Right forelimb (tissue), 1 donor: Measurements from ENCODE around the gene CYFIP2.
A peak's percentile ranks its signal among the peaks of the same experiment; 100 is the strongest.

Experiments
- DNase-seq: peaks from one replicate; pipeline ENCODE4 v3.0.0-alpha.2; 2018

Gene CYFIP2

GRCh38 chr5:157328277-157328912 is 62.5 kb downstream of the CYFIP2 start:
- DNase-seq: peak; percentile 79

GRCh38 chr5:157331807-157332206 is 65.9 kb downstream of the CYFIP2 start:
- no peak for DNase-seq

- no peak for DNase-seq
Measured at GRCh38 chr5:157335534-157336422, 69.9 kb downstream of the CYFIP2 start.

GRCh38 chr5:157336423-157336744 is 70.5 kb downstream of the CYFIP2 start:
- DNase-seq: no peak

GRCh38 chr5:157339409-157339808 is 73.5 kb downstream of the CYFIP2 start:
- no peak for DNase-seq

GRCh38 chr5:157342822-157343402 is 77.0 kb downstream of the CYFIP2 start:
- DNase-seq: no peak

GRCh38 chr5:157343842-157344790 is 78.2 kb downstream of the CYFIP2 start:
- DNase-seq: no peak

GRCh38 chr5:157345067-157345466 is 79.1 kb downstream of the CYFIP2 start:
- DNase-seq: no peak

- no peak for DNase-seq
Measured at GRCh38 chr5:157345485-157345884, 79.6 kb downstream of the CYFIP2 start.

- DNase-seq: no peak
Measured at GRCh38 chr5:157347301-157348048, 81.6 kb downstream of the CYFIP2 start.

- DNase-seq: no peak
Measured at GRCh38 chr5:157348049-157348400, 82.1 kb downstream of the CYFIP2 start.

- no peak for DNase-seq
Measured at GRCh38 chr5:157350939-157351801, 85.2 kb downstream of the CYFIP2 start.

- DNase-seq: no peak
Measured at GRCh38 chr5:157351802-157352092, 85.8 kb downstream of the CYFIP2 start.

GRCh38 chr5:157352756-157353340 is 86.9 kb downstream of the CYFIP2 start:
- DNase-seq: no peak

GRCh38 chr5:157354800-157355199 is 88.9 kb downstream of the CYFIP2 start:
- no peak for DNase-seq

GRCh38 chr5:157356576-157356975 is 90.7 kb downstream of the CYFIP2 start:
- DNase-seq: no peak

- DNase-seq: no peak
Measured at GRCh38 chr5:157357823-157358222, 91.9 kb downstream of the CYFIP2 start.

- no peak for DNase-seq
Measured at GRCh38 chr5:157358871-157359270, 92.9 kb downstream of the CYFIP2 start.

- no peak for DNase-seq
Measured at GRCh38 chr5:157359356-157360055, 93.6 kb downstream of the CYFIP2 start.

GRCh38 chr5:157362012-157362411 is 96.1 kb downstream of the CYFIP2 start:
- DNase-seq: no peak
